CD4-positive, alpha-beta T cell treated with Interleukin-21 for 1 hour (primary cell): ENCODE measurements around the gene FARP1.

Source experiments
- DNase-seq: peaks from one replicate; pipeline ENCODE4 v3.0.0-alpha.2; 2020

Gene FARP1

DNA sequence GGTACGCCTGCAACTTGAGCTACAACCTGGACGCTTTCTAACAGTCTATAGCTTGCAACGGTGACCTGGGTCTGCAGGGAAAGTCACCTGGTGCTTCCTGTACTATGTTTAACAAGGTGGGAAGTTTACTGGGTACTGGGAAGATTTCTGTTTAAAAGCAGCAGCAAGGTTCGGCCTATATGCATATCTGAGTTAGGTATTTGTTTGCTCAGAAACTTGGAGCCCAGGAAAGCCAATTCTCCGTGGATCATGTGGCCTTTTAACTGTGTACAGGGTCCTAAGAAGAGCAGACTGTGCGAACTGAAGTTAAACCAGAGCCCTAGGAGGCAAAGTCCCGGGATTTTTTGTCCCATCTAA lies 330.9 kb downstream of the FARP1 start:
- no peak for DNase-seq

DNA sequence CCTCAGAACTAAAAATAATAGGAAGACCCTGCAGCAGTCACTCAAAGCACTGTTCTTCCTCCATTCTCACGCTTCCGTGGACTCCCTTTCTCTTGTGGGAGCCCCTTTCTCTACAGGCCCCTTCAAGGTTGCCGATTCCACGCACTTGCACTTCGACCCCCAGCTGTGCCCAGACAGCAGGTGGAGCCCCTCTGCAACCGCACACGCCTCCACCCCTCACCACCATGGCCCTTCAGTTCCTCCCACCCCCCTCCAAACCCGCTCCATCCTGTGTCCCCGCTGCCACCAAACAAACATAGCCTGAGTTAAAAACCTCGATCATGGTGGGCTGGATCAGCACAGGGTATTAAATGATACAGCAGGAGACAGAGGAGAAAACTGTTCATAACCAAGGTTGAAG lies 331.4 kb downstream of the FARP1 start:
- DNase-seq = no peak

DNA sequence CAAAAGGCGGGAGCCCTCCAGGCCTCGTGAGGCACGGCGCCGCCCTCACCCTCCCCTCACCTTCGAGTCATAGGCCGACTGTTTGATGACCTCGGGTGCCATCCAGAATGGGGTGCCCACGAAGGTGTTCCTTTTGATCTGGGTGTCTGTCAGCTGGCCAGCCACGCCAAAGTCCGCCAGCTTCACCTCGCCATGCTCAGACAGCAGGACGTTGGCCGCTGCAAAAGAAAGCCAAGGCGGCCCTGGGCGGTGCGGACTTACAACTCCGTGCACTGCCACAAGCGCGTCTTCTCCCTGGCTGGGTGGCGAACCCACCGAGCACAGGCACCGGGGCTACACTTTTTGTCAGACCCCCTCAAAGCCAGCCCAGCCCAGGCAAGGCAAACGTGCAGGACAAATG lies 331.9 kb downstream of the FARP1 start:
- no peak for DNase-seq

DNA sequence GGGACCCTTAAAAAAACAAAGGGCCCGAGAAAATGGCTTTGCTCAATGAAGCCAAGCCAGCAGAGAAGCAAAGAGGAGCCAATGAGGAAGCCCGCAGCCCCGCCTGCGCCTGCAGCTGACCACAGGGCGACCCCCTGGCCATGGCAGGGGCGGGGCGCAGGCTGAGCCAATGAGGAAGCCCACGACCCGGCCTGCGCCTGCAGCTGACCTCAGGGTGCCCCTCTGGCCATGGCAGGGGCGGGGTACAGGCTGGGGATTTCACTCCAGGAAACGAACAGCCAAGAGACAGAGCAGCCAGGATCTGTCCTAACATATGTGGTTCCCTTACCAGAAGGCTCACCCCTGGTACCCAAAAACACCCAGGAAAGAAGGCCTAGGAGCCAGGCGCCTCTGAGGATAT lies 332.6 kb downstream of the FARP1 start:
- DNase-seq = no peak

DNA sequence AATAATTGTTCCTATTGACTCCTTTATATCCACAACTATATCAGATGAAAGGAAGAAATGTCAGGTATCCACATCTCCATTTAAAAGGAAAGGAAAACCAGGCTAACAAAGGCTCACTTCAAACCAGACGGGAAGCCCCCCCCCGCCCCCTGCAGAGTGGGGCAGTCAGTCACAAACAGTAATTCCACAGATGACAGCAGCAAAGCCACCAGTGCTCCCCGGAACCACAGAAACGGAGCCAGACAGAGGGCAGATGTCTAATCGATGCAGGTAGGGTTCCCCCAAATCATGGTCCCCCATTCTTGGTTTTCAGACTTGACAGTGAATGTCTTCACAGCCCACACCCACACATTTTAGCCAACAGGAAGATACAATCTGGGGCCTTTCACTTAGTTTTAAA lies 333.2 kb downstream of the FARP1 start:
- DNase-seq = no peak

DNA sequence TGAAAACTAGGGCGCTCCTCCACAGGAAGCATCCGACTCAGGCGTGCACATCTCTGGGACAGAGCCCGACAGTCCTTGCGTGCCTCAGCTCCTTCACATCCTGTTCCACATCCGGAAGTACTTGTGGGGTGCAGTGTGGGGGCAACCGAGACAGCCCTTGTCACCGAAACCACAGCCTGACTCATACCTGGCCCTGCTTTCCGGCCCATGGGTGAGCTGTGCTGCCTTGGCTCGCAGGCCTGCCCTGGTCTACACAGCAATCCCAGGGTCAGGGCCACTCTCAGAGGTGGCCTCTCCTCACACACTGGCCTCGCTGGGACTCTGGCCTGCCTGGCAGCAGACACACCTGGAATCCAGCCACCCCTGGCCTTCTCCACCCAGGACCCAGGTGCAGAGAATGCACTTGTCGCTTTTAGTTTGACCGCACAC lies 333.7 kb downstream of the FARP1 start:
- peak; percentile 86 for DNase-seq

DNA sequence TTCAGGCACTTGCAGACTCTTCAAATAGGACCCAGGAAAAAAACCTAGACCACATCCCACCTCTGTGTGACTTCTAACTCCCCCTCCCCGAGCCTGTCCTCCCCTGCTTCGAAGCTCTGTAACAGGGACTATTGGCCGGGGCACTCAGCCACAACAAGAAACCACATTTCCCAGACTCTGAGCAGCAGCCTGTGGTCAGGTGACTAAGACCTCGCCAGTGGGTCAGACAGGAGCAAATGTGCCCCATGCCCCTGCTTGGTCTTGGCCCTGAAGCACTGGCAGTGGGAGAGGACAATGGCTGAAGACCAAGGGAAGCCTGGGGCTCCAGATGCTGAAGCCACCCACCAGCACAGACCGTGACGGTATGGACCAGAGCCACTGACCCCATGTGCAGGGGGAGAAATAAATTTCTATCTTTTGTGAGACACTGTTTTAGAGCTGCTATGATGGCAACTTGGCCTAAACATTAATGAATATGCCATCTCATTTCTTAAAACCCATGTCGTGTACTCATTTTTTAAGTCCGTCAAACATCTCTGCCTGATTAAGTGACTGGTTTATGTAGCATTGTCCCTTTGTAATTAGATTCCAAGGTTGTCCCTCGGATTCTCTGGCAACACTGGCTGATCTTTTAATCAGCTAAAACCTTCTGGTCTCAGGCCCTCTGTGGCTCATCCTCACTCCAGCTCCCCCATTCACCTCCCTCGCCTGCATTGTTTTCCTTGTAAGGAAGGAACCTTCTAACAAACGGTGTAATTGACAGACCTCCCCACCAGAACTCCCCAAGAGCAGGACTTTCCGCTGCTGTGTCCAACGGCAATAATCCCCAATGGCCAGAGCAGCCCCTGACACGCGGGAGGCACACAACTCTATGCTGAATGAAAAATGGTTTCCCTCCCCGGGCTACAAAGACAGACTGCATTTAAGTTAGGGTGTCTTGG lies 335.6 kb downstream of the FARP1 start:
- DNase-seq = peak; percentile 19

DNA sequence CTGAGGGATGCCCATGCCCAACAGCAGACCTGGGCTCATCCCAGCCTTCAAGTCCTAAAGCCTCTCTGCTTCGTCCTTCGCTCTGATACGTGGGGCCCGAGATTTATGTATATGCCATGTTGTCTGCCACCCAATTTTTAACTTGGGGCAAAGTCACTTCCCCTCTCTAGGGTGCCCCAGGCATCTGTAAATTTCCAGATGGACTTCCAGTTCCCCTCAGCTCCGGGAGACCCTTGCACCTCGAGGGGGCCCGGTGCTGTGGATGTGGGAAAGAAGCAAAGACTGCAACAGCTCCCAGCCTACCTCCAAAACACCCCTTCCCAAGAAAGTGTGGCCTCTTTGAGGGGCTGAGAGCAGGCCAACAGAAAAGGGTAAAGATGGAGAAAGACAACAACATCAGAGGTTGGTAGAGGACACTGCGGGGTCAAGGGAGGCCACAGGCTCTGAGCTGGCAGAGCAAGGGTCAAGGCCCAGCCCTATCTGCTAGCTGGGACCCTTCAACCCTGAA lies 336.7 kb downstream of the FARP1 start:
- no peak for DNase-seq

DNA sequence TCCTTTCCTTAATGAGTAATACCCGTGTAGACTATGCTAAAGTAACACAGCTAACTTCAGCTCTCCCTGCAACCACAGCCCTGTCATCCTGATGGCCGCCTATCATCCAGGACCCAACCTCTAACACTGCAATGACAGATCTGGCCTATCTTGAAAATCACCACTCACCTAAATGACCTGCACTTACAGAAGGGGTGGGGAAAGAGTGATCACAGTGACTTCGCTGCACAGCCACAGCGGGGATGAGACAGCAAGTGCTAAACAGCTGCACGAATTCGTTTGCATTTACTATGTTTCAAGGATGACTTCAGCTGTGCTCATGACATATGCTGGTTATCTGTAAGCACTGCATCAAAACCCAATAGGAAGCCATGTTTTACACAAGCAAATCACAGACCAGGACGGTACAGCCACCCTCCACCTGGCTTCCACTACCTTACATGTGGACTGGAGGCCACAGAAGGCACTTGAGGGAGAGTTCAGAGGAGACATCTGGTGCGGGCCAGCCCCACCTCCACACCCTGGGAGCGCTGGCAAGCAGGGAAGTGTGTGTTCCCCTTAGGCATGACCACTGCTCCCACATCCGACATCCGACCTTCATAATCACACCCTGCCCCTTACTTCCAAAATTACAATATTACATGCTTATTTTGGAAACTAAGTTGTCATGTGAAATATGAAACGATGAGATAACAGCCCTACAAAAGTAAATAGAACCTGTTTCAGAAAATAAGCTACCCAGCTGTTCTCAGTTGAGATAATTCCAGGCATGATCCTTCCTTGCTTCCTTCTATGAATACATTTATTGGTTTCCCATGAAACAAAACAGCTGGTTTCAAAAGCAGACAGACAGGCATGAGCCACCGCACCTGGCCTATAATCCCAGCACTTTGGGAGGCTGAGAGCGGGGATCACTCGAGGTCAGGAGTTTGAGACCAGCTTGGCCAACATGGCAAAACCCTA lies 338.3 kb downstream of the FARP1 start:
- DNase-seq = no peak

DNA sequence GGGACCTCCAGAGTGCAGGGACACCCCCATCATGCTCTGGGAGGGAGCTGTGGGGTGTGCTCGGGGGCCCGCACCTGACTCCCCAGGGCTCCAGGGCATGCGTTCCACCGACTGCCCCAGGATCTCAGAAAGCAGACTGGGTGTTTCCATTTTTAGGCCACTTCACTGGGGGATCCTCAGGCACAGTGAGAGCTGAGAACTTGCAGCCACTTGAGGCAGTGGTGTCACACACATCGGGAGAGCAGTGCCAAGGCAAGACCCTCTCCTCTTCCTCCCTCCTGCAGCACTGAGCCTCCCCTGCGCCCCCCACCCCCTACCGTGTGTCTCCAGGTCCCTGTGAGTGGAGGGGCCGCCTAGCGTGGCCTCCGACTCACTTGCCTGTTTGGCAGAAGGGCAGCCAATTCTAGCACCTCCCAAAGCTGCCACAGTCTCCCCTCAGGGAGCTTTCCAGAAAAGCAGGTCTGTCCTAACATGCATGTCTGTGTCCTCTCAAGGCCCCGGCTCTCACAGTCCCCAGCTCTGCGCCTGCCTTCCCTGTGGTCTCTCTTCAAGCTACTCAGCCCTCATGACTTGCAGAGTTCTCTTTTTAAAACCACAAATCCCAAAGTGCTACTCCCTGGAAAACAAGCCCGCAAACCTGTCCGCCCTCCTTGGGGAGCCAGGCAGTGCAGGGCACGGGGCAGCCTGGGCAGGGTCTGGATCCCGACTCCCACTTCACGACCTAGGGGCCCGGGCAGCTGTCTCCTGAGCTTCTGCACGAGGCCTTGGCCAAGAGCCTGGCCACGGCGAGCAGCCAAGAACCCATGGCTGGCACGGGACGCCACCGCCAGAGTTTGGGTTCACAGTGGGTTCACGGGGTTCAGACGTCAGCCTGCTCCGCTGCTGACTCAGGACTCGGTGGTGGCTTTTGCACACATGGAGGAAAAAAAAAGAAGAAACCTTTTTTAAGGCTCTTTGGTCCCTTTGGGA lies 339.9 kb downstream of the FARP1 start:
- DNase-seq = no peak

DNA sequence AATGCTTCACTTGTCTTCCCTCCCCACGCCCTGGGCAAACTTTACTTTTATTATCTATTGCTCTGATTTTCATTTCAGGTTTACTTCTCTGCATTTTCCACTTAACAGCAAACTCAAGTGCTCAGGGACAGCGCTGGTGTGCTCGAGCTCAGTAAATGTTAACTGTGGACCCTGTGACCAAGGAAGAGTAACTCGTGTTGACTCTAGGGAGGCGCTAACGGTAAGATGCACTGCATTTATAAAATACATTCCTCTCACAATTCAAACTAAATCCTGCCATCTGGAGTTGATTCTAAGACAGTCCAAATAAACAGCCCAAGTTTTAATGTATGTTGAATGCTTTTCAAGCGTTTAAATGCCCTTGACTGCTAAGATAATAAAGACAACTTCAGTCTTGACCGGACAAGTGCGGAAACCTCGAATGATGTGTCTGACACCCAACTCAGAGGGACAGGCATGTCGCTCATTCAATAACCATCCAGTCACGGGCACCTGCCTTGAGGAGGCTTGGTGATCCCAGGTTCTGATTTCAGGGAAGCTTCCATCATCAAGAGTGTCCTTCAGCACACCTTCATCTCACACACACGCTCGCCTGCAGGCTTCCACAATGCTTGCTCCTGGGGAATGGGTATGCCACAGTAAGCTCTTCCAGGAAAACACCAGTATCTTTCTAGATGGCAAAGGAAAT lies 340.9 kb downstream of the FARP1 start:
- no peak for DNase-seq

DNA sequence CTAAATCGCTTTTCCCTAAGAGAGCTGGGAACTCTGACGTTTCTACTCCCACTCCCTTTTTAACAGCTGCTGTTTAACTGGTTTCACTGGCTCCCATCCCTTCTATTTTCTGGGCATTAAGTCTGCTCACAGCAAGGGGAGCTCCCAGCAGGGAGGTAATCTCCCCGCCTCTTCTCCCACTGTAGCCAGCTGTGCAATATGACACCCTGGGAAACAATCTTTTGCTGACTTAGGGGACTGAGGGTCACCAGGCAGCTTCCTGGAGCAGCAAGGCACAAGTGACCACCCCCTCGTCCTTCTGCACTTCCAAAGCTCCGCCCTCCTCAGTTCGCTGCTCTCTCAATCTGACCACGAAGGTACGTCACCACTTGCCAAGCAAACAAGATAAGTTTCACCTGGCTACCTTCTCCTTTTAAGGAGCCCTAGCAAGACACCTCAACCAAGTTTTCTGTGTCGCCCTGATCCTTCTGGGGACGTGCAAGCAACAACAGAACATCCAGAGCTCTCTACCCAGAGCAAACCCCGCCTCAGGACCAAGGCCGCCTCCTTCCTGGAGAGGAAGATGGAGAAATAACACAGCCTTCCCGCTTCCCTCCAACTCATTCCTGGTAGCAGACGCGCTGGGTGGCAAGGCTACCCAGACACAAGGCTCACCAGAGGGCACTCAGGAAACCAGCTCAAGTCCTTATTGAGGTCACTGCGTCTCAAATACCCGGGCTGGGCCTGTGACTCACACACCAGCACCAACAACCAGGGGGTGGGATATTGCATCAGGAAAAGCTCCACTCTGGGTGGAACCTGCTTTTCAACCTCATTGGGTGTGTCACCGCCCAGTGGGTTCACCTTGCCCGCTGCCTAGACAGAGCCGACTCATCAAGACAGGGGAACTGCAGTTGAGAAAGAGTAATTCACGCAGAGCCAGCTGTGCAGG lies 341.7 kb downstream of the FARP1 start:
- peak; percentile 68 for DNase-seq

DNA sequence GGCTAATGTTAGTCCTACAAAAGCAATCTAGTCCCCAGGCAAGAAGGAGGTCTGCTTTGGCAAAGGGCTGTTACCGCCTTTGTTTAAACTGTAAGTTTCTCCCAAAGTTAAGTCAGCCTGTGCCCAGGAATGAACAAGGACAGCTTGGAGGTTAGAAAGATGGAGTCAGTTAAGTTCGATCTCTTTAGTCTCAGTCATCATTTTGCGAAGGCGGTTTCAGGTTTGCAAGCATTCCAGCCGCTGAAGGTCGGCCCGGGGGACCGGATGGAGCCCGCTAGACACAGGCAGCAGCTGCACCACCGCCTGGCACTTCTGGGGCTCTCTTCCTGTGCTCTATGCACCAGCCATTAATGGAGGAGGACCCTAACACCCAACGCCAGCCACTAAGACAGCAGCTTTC lies 342.7 kb downstream of the FARP1 start:
- DNase-seq = no peak

DNA sequence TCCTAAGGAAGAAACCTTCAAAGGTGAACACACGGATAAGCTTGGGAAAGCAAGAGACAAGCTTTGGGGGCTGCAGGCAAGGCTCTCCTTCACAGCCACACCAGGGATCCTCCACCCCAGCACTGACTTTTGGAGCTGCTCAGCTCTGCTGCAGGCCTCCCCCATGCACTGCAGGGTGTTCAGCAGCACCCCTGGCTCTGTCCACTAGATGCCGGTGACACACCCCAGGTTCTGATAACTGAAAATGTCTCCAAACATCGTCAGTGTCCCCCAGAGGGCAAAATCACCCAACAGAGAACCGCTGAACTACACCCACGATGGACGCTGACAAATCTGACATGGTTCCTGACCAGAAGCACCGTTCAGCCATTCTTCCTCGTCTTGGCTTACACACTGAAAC lies 343.5 kb downstream of the FARP1 start:
- DNase-seq = no peak

DNA sequence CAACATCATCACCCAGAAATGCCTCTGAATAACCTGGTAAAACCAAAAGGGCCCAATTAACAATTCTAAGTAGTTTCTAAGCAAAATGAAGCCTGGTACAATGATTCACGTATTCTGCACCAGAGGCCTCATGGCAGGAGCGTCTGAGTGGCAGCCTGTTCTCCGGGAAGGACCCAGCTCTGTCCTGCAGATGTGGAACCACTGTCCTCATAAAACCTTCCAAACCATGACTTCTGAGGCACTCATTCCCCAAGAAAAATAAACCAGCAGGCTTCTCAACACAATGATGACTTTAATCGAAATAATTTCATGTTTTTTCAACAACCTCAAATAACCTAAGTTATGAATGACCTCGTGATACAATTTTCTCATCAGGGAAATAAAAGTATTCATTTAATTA lies 344.1 kb downstream of the FARP1 start:
- no peak for DNase-seq

DNA sequence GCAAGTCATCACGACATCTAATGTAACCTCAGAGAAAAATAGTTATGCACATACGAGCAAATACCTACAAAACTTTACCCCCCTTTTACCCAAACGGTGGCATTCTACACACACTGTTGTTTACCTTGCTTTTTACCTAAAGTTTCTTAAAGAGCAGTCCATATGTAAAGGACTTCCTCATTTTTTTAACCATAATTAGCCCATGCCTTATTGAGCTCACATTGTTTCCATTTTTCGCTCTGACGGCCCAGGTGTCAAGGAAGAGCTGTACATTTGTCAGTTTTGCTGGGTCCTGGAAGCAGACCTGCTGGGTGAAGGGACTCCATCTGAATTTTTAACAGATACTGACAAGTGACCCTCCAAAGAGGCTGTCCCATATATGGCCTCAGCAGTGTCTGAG lies 344.6 kb downstream of the FARP1 start:
- DNase-seq = no peak

DNA sequence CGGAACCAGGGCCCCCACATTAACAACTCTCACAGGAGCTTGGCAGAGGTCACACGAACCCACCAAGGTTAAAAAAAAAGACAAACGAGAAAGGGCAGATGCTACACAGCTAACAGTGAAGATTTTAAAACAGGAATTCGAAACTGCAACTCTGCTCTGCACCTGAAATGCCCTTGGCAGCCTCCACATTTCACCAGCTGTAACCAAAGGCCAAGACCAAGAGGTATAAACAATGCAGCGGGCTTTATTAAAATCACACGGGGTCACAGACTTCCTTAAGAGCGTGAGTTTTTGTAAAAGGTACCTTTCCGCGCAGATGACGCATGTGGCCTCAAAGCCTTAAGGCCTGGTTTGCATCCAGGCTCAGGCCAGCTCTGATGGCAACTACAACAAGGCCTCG lies 345.8 kb downstream of the FARP1 start:
- no peak for DNase-seq

DNA sequence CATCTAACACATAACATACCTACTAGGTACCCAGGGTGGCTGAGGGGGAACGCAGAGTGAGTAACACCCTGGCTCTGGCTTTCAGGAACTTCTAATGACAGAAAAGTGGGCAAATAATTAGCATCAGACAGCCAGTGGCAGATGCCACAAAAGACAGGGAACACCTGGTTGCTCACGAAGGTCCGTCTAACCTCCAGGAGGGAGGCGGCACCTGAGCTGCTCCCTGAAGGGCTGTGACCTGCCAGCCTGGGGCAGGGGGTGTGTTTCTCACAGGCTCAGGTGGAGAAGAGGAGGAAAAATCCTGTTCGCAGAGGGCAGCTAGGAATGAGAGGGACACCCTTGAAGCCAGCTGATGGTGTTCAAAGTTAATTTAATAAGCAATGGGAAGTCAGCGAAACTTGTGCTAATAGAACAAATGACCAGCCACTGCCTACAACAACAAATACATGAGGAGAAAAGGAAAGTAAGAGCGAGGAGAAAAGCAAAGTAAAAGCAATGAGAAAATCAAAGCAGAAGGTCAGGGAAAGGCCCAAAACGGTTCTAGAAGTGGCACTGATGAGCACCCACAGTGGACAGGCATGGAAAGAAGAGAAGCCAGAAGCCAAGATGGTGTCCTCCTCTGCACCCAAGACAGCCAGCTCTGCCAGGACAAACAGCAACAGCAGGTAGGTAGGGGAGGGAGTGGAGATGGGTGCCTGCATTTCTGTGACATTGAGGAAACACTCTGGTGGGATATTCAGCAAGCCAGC lies 346.7 kb downstream of the FARP1 start:
- DNase-seq = no peak

DNA sequence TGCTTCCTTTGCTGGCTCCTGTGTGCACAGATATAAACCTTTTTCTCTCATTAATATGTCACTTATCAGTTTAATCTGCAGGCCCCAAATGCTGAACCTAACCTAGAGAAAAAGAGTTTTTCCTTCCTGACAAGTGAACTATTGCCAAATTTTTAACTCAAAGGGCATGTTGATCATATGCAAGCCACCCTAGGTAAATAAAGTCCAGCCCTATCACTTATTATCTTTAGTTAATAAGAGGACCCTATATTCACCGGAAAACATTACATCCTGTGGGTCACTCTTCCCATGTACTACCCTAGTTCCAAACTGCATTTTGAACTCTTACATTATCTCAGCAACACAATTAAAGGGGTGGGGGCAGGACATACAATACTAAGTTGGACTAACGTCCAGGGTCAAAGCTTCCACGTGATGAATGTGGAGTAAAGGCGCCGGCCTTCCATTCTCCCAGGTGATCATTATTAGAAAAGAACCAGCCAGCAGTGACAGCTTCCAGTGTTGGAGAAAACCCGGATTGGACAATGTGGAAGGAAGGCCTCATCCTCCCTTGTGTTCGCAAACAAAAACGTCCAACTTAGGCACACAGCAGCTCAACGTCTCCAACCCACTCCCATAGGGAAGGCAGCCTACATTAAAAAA lies 347.4 kb downstream of the FARP1 start:
- no peak for DNase-seq
